ENCODE measurements around the gene ACKR1. TPM values are rescaled to one million over a fixed set of nuclear protein-coding genes. Genes with fewer than 3 reads are reported as not detected.

ACKR1 gene
- total and polyA plus RNA-seq, 2 donors (not counting 3 experiments of a cell fraction or from before 2014, with no cell fraction given): 0.15 to 1.3 TPM

DNA sequence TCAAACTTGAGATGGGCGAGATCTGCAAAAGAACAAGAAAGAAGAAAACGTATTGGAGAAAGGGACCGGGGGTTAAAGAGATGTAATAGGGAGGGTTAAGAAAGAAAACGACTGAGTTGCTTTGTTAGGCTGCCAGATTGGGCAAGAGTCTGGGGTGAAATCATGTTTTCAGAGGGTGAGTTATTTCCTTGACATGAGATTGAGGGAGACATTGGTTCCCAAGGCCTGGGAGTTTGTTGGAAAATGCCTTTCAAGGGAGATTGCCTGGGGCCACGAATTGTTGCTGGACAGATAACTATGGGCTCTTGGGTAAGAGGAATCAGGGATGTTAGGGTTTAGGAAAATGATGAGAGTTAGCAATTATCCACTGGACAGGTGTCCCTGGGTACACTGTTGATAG lies 34.0 kb upstream of the ACKR1 start:
- no peaks in the 10 kb centered on the region for H3K4me1 ChIP-seq (ENCODE audit: control insufficient read depth, extremely low read depth, insufficient read depth, low read length)
- no peaks in the 10 kb centered on the region for H4K20me1 ChIP-seq (replicated peaks; ENCODE audit: control insufficient read depth, extremely low read depth, insufficient read depth, low read length)
- peaks cover 49 to 58% of the 10 kb centered on the region in 2 experiments for H3K27me3 ChIP-seq (ENCODE audit: control insufficient read depth in 2 of 2, insufficient read depth in 2 of 2, low read length in 2 of 2)
- no peak overlapping the region for H3K4me3 ChIP-seq (replicated peaks in 1 of 3; ENCODE audit: insufficient read depth in 1 of 3, low read depth in 1 of 3, low read length in 3 of 3)
- H3K4me2 ChIP-seq (ENCODE audit: insufficient read depth, low read length): no peak overlapping the region
- no peaks in the 10 kb centered on the region for H3K79me2 ChIP-seq (ENCODE audit: control insufficient read depth, insufficient read depth, low read length)
- H3K9ac ChIP-seq (replicated peaks; ENCODE audit: extremely low read depth, insufficient read depth, low read length): no peak overlapping the region
- H3K36me3 ChIP-seq (ENCODE audit: control insufficient read depth in 2 of 2, extremely low read depth in 1 of 2, insufficient read depth in 2 of 2, low read length in 2 of 2): no peaks in the 10 kb centered on the region
- FAIRE-seq: no peak
- BruUV-seq (replicated peaks): no TSS peak
- TF ChIP-seq POLR2A (IDR thresholded peaks at IDR 0.05; ENCODE audit: low read depth, low read length) (no peak), EZH2 (IDR thresholded peaks at IDR 0.05; ENCODE audit: borderline replicate concordance, low read depth, low read length, severe bottlenecking) (peak; percentile 18)
- TF ChIP-seq, protein P1, sequence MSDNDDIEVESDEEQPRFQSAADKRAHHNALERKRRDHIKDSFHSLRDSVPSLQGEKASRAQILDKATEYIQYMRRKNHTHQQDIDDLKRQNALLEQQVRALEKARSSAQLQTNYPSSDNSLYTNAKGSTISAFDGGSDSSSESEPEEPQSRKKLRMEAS (IDR thresholded peaks at IDR 0.05; ENCODE audit: insufficient read depth, insufficient read length): no peak
- TF ChIP-seq, protein P2, sequence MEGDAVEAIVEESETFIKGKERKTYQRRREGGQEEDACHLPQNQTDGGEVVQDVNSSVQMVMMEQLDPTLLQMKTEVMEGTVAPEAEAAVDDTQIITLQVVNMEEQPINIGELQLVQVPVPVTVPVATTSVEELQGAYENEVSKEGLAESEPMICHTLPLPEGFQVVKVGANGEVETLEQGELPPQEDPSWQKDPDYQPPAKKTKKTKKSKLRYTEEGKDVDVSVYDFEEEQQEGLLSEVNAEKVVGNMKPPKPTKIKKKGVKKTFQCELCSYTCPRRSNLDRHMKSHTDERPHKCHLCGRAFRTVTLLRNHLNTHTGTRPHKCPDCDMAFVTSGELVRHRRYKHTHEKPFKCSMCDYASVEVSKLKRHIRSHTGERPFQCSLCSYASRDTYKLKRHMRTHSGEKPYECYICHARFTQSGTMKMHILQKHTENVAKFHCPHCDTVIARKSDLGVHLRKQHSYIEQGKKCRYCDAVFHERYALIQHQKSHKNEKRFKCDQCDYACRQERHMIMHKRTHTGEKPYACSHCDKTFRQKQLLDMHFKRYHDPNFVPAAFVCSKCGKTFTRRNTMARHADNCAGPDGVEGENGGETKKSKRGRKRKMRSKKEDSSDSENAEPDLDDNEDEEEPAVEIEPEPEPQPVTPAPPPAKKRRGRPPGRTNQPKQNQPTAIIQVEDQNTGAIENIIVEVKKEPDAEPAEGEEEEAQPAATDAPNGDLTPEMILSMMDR (IDR thresholded peaks at IDR 0.05; ENCODE audit: extremely low read depth in 1 of 2, insufficient read depth in 1 of 2, low read depth in 1 of 2, low read length in 2 of 2): no peak
- DNase-seq (ENCODE audit: low read depth, low spot score): no peak
- POLR2A ChIA-PET: no interaction called here
- intact Hi-C loops (cut with micrococcal nuclease) (no loop called here), dilution Hi-C loops (cut with MboI; ENCODE audit: extremely low pct_ligation_motif_present, low sequenced_read_pairs) (no loop called here)
- H3K27ac ChIP-seq (ENCODE audit: insufficient read depth, low read depth, low read length): no peak overlapping the region
- no peak overlapping the region for H2AFZ ChIP-seq (ENCODE audit: low read depth, low read length)
- H3K9me1 ChIP-seq (replicated peaks; ENCODE audit: control insufficient read depth, extremely low read depth, insufficient read depth, low read length): no peaks in the 10 kb centered on the region
- CTCF ChIA-PET: interaction anchor here (1.1 kb wide), 1 partner anchor 27 kb away, joined by 5 read pairs; no protein-coding TSS in a partner anchor
- H3K9me3 ChIP-seq (replicated peaks; ENCODE audit: control insufficient read depth, insufficient read depth, low read length): no peaks in the 10 kb centered on the region

DNA sequence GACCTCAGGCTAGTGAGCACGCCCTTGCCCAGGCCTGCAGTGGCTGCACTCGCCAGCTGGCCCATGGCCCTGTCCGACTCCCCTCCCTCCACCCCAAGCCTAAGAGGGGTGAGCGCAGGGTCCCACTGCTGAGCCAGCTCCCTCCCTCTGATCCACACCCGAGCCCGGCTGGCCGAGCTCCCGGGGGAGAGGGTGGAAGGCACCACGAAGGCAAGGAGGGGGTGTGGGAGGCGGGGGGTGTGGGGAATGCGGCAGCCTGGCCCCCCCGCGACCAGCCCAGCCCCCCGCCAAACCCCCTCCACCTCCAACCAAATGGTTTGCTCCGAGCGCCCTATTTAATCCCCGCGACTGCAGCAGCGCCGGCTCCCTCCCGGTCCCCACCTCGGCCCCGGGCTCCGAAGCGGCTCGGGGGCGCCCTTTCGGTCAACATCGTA lies 33.4 kb upstream of the ACKR1 start, which contains the start of gene CADM3:
CADM3 (plus strand) TSS at position 362 of the 434 bp plus-strand sequence. CDS start 151 bp downstream, outside the sequence.
- Histone ChIP-seq H3K9ac (replicated peaks; ENCODE audit: extremely low read depth, insufficient read depth, low read length) (no peak within 1 kb of the TSS), H3K79me2 (ENCODE audit: control insufficient read depth, insufficient read depth, low read length) (no peaks in the 10 kb centered on the region), H3K4me2 (ENCODE audit: insufficient read depth, low read length) (peak within 1 kb of the TSS; percentile 45), H3K27ac (ENCODE audit: insufficient read depth, low read depth, low read length) (no peak within 1 kb of the TSS), H4K20me1 (replicated peaks; ENCODE audit: control insufficient read depth, extremely low read depth, insufficient read depth, low read length) (no peaks in the 10 kb centered on the region), H3K9me1 (replicated peaks; ENCODE audit: control insufficient read depth, extremely low read depth, insufficient read depth, low read length) (no peaks in the 10 kb centered on the region), H2AFZ (ENCODE audit: low read depth, low read length) (peak within 1 kb of the TSS; percentile 8), H3K4me1 (ENCODE audit: control insufficient read depth, extremely low read depth, insufficient read depth, low read length) (no peaks in the 10 kb centered on the region), H3K36me3 (ENCODE audit: control insufficient read depth in 2 of 2, extremely low read depth in 1 of 2, insufficient read depth in 2 of 2, low read length in 2 of 2) (no peaks in the 10 kb centered on the region), H3K9me3 (replicated peaks; ENCODE audit: control insufficient read depth, insufficient read depth, low read length) (no peaks in the 10 kb centered on the region), H3K4me3 (replicated peaks in 1 of 3; ENCODE audit: insufficient read depth in 1 of 3, low read depth in 1 of 3, low read length in 3 of 3) (peak within 1 kb of the TSS in 1 of 3 experiments; percentile 18), H3K27me3 (ENCODE audit: control insufficient read depth in 2 of 2, insufficient read depth in 2 of 2, low read length in 2 of 2) (peaks cover 49 to 57% of the 10 kb centered on the region in 2 experiments)
- intact Hi-C loops (cut with micrococcal nuclease) (no loop called here), dilution Hi-C loops (cut with MboI; ENCODE audit: extremely low pct_ligation_motif_present, low sequenced_read_pairs) (no loop called here)
- BruUV-seq (replicated peaks): no TSS peak
- FAIRE-seq (no peak), DNase-seq (ENCODE audit: low read depth, low spot score) (no peak)
- ChIA-PET CTCF (no interaction called here), POLR2A (no interaction called here)
- TF ChIP-seq, protein P2 (IDR thresholded peaks at IDR 0.05; ENCODE audit: extremely low read depth in 1 of 2, insufficient read depth in 1 of 2, low read depth in 1 of 2, low read length in 2 of 2): no peak
- TF ChIP-seq MYC (IDR thresholded peaks at IDR 0.05; ENCODE audit: low read depth, low read length): no peak
- TF ChIP-seq POLR2AphosphoS5 (IDR thresholded peaks at IDR 0.05; ENCODE audit: insufficient read depth, low read depth, low read length): no peak
- no peak for TF ChIP-seq JUN (IDR thresholded peaks at IDR 0.05; ENCODE audit: borderline replicate concordance, insufficient read depth, insufficient read length, low read depth)
- TF ChIP-seq, protein P1 (IDR thresholded peaks at IDR 0.05; ENCODE audit: insufficient read depth, insufficient read length): no peak
- no peak for TF ChIP-seq POLR2A (IDR thresholded peaks at IDR 0.05; ENCODE audit: low read depth, low read length)
- TF ChIP-seq GATA2 (IDR thresholded peaks at IDR 0.05; ENCODE audit: insufficient read depth, insufficient read length, low read depth, low read length): no peak
- no peak for TF ChIP-seq EZH2 (IDR thresholded peaks at IDR 0.05; ENCODE audit: borderline replicate concordance, low read depth, low read length, severe bottlenecking)
- no peak for TF ChIP-seq FOS (IDR thresholded peaks at IDR 0.05; ENCODE audit: borderline replicate concordance, insufficient read depth, low read length)

All from endothelial cell of umbilical vein (primary cell).